Activated naive CD8-positive, alpha-beta T cell treated with anti-CD3 and anti-CD28 coated beads, Interleukin-2, amount 50 U/mL, for 24 hours (primary cell): Measurements from ENCODE around the gene PRKRA.
"Not testable (repeated sequence)": the region's sequence is repeated elsewhere in the genome, so short reads cannot be mapped to it uniquely, and the experiment has no call there.

Experiments used
- ATAC-seq: fragments of 150-1000 bp; cut with Tn5 transposase; one replicate; pipeline ENCODE4 v1.10.0; 2021
- DNase-seq: peaks from one replicate; pipeline ENCODE4 v3.0.0; 2021
- H3K27ac Mint-ChIP-seq: one replicate; pipeline ENCODE4 v1.8.0; 2021; ENCODE audit warnings: mild to moderate bottlenecking, mixed read lengths
- H3K27me3 Mint-ChIP-seq: one replicate; pipeline ENCODE4 v1.8.0; 2021; ENCODE audit warnings: mixed read lengths
- H3K36me3 Mint-ChIP-seq: one replicate; pipeline ENCODE4 v1.8.0; 2021; ENCODE audit warnings: low read depth, mixed read lengths
- H3K4me1 Mint-ChIP-seq: one replicate; pipeline ENCODE4 v1.8.0; 2021; ENCODE audit warnings: mixed read lengths
- H3K4me3 Mint-ChIP-seq: one replicate; pipeline ENCODE4 v1.8.0; 2021; ENCODE audit warnings: mild to moderate bottlenecking, moderate library complexity, mixed read lengths
- H3K9me3 Mint-ChIP-seq: one replicate; pipeline ENCODE4 v1.8.0; 2021; ENCODE audit warnings: mixed read lengths

PRKRA gene

GRCh38 chr2:178477443-178478129 is 26.6 kb upstream of the PRKRA start:
- DNase-seq: no peak
- H3K4me3 Mint-ChIP-seq: peak overlapping the region; percentile 91
- no peak overlapping the region for H3K27ac Mint-ChIP-seq
- no peaks in the 10 kb centered on the region for H3K9me3 Mint-ChIP-seq
- peaks cover 44% of the 10 kb centered on the region for H3K4me1 Mint-ChIP-seq
- ATAC-seq: no peak
- H3K27me3 Mint-ChIP-seq: no peaks in the 10 kb centered on the region
- peaks cover 2% of the 10 kb centered on the region for H3K36me3 Mint-ChIP-seq

GRCh38 chr2:178476477-178476876 is 25.5 kb upstream of the PRKRA start:
- no peak for ATAC-seq
- Mint-ChIP-seq H3K9me3 (no peaks in the 10 kb centered on the region), H3K27me3 (no peaks in the 10 kb centered on the region), H3K36me3 (peaks cover 2% of the 10 kb centered on the region), H3K4me1 (peaks cover 33% of the 10 kb centered on the region), H3K27ac (no peak overlapping the region), H3K4me3 (no peak overlapping the region)
- no peak for DNase-seq

GRCh38 chr2:178474560-178474959 is 23.6 kb upstream of the PRKRA start:
- DNase-seq (no peak), ATAC-seq (no peak)
- no peaks in the 10 kb centered on the region for H3K27me3 Mint-ChIP-seq
- H3K4me1 Mint-ChIP-seq: peaks cover 24% of the 10 kb centered on the region
- no peak overlapping the region for H3K4me3 Mint-ChIP-seq
- no peak overlapping the region for H3K27ac Mint-ChIP-seq
- H3K36me3 Mint-ChIP-seq: peaks cover 2% of the 10 kb centered on the region
- no peaks in the 10 kb centered on the region for H3K9me3 Mint-ChIP-seq

GRCh38 chr2:178473931-178474330 is 23.0 kb upstream of the PRKRA start:
- Mint-ChIP-seq H3K27ac (no peak overlapping the region), H3K9me3 (no peaks in the 10 kb centered on the region), H3K4me3 (no peak overlapping the region), H3K4me1 (peaks cover 18% of the 10 kb centered on the region), H3K27me3 (no peaks in the 10 kb centered on the region), H3K36me3 (peaks cover 2% of the 10 kb centered on the region)
- DNase-seq: no peak
- ATAC-seq: no peak

- Mint-ChIP-seq H3K4me1 (peaks cover 15% of the 10 kb centered on the region), H3K27ac (no peak overlapping the region), H3K36me3 (peaks cover 2% of the 10 kb centered on the region), H3K4me3 (no peak overlapping the region), H3K9me3 (no peaks in the 10 kb centered on the region), H3K27me3 (no peaks in the 10 kb centered on the region)
- ATAC-seq (no peak), DNase-seq (no peak)
Measured at GRCh38 chr2:178473373-178473772, 22.4 kb upstream of the PRKRA start.

GRCh38 chr2:178471313-178471712 is 20.3 kb upstream of the PRKRA start:
- not testable (repeated sequence) for H3K4me1 Mint-ChIP-seq, DNase-seq, H3K36me3 Mint-ChIP-seq, H3K4me3 Mint-ChIP-seq, ATAC-seq, H3K27ac Mint-ChIP-seq, H3K27me3 Mint-ChIP-seq, H3K9me3 Mint-ChIP-seq

- Mint-ChIP-seq H3K9me3 (no peaks in the 10 kb centered on the region), H3K36me3 (peaks cover 4% of the 10 kb centered on the region), H3K27ac (no peak overlapping the region), H3K4me3 (no peak overlapping the region), H3K4me1 (no peaks in the 10 kb centered on the region), H3K27me3 (no peaks in the 10 kb centered on the region)
- ATAC-seq: no peak
- no peak for DNase-seq
Measured at GRCh38 chr2:178469219-178469849, 18.4 kb upstream of the PRKRA start.

- peaks cover under 1% of the 10 kb centered on the region for H3K4me1 Mint-ChIP-seq
- no peaks in the 10 kb centered on the region for H3K27me3 Mint-ChIP-seq
- DNase-seq: no peak
- no peak for ATAC-seq
- H3K27ac Mint-ChIP-seq: no peak overlapping the region
- no peaks in the 10 kb centered on the region for H3K36me3 Mint-ChIP-seq
- no peak overlapping the region for H3K4me3 Mint-ChIP-seq
- no peaks in the 10 kb centered on the region for H3K9me3 Mint-ChIP-seq
Measured at GRCh38 chr2:178457390-178457886, 6.5 kb upstream of the PRKRA start.

- ATAC-seq (no peak), DNase-seq (no peak)
- H3K36me3 Mint-ChIP-seq: no peaks in the 10 kb centered on the region
- no peak overlapping the region for H3K27ac Mint-ChIP-seq
- H3K4me1 Mint-ChIP-seq: peaks cover 5% of the 10 kb centered on the region
- no peaks in the 10 kb centered on the region for H3K27me3 Mint-ChIP-seq
- H3K9me3 Mint-ChIP-seq: no peaks in the 10 kb centered on the region
- H3K4me3 Mint-ChIP-seq: no peak overlapping the region
Measured at GRCh38 chr2:178455947-178456346, 5.0 kb upstream of the PRKRA start.

GRCh38 chr2:178452870-178453269 is 1.9 kb upstream of the PRKRA start:
- H3K27me3 Mint-ChIP-seq: no peaks in the 10 kb centered on the region
- H3K27ac Mint-ChIP-seq: no peak overlapping the region
- no peak overlapping the region for H3K4me3 Mint-ChIP-seq
- no peaks in the 10 kb centered on the region for H3K9me3 Mint-ChIP-seq
- ATAC-seq (no peak), DNase-seq (no peak)
- H3K4me1 Mint-ChIP-seq: peaks cover 30% of the 10 kb centered on the region
- H3K36me3 Mint-ChIP-seq: peaks cover 14% of the 10 kb centered on the region

GRCh38 chr2:178452334-178452733 is 1.4 kb upstream of the PRKRA start:
- no peak for ATAC-seq
- no peak for DNase-seq
- Mint-ChIP-seq H3K27me3 (no peaks in the 10 kb centered on the region), H3K4me1 (peaks cover 31% of the 10 kb centered on the region), H3K27ac (no peak overlapping the region), H3K4me3 (peak overlapping the region; percentile 89), H3K9me3 (no peaks in the 10 kb centered on the region), H3K36me3 (peaks cover 17% of the 10 kb centered on the region)

- no peaks in the 10 kb centered on the region for H3K9me3 Mint-ChIP-seq
- DNase-seq: no peak
- H3K27me3 Mint-ChIP-seq: no peaks in the 10 kb centered on the region
- H3K36me3 Mint-ChIP-seq: peaks cover 27% of the 10 kb centered on the region
- ATAC-seq: no peak
- peak overlapping the region; percentile 89 for H3K4me3 Mint-ChIP-seq
- H3K27ac Mint-ChIP-seq: peak overlapping the region; percentile 87
- peaks cover 32% of the 10 kb centered on the region for H3K4me1 Mint-ChIP-seq
Measured at GRCh38 chr2:178450524-178450773, 526 bp downstream of the PRKRA start.

- peak; percentile 0 for ATAC-seq
- no peak for DNase-seq
- H3K4me3 Mint-ChIP-seq: peak overlapping the region; percentile 89
- H3K27me3 Mint-ChIP-seq: no peaks in the 10 kb centered on the region
- H3K9me3 Mint-ChIP-seq: no peaks in the 10 kb centered on the region
- peaks cover 33% of the 10 kb centered on the region for H3K36me3 Mint-ChIP-seq
- peak overlapping the region; percentile 87 for H3K27ac Mint-ChIP-seq
- H3K4me1 Mint-ChIP-seq: peaks cover 38% of the 10 kb centered on the region
Measured at GRCh38 chr2:178449700-178450523, 1.1 kb downstream of the PRKRA start.

GRCh38 chr2:178448968-178449661 is 1.9 kb downstream of the PRKRA start:
- peak overlapping the region; percentile 37 for H3K27ac Mint-ChIP-seq
- ATAC-seq: no peak
- no peak for DNase-seq
- H3K27me3 Mint-ChIP-seq: no peaks in the 10 kb centered on the region
- H3K4me3 Mint-ChIP-seq: peak overlapping the region; percentile 89
- H3K4me1 Mint-ChIP-seq: peaks cover 38% of the 10 kb centered on the region
- no peaks in the 10 kb centered on the region for H3K9me3 Mint-ChIP-seq
- peaks cover 36% of the 10 kb centered on the region for H3K36me3 Mint-ChIP-seq
